ENCODE results near the gene ZNF343. TPM values are rescaled to one million over a fixed set of nuclear protein-coding genes. Genes with fewer than 3 reads are reported as not detected.
"Not testable (repeated sequence)": the region's sequence is repeated elsewhere in the genome, so short reads cannot be mapped to it uniquely, and the experiment has no call there.

Gene ZNF343
- total RNA-seq, 1 experiment from 2014 or later = 6.9 TPM

- Histone ChIP-seq H3K27ac (no peak overlapping the region), H3K9me3 (replicated peaks) (no peaks in the 10 kb centered on the region), H3K36me3 (no peaks in the 10 kb centered on the region; the same call in 1 of the 2 replicates), H3K27me3 (replicated peaks) (no peaks in the 10 kb centered on the region), H3K4me1 (replicated peaks) (peaks cover 9% of the 10 kb centered on the region), H3K4me3 (no peak overlapping the region)
- DNase-seq (ENCODE audit: low read depth in 1 of 2, low spot score in 2 of 2) = no peak
Measured at GRCh38 chr20:2528671-2529271, 20.1 kb upstream of the ZNF343 start.

GRCh38 chr20:2527762-2528161, 19.0 kb upstream of the ZNF343 start:
- Histone ChIP-seq H3K27ac (no peak overlapping the region), H3K9me3 (replicated peaks) (no peaks in the 10 kb centered on the region), H3K36me3 (no peaks in the 10 kb centered on the region; the same call in 1 of the 2 replicates), H3K27me3 (replicated peaks) (no peaks in the 10 kb centered on the region), H3K4me3 (no peak overlapping the region), H3K4me1 (replicated peaks) (peaks cover 9% of the 10 kb centered on the region)
- no peak for DNase-seq (ENCODE audit: low read depth in 1 of 2, low spot score in 2 of 2)

- H3K36me3 ChIP-seq; DNase-seq (ENCODE audit: low read depth in 1 of 2, low spot score in 2 of 2); H3K4me1 ChIP-seq (replicated peaks); H3K4me3 ChIP-seq; H3K27me3 ChIP-seq (replicated peaks); H3K27ac ChIP-seq; H3K9me3 ChIP-seq (replicated peaks): not testable (repeated sequence)
Measured at GRCh38 chr20:2526218-2526583, 17.5 kb upstream of the ZNF343 start.

- Histone ChIP-seq H3K4me1 (replicated peaks) (peaks cover 9% of the 10 kb centered on the region), H3K4me3 (peak overlapping the region; percentile 68), H3K27me3 (replicated peaks) (no peaks in the 10 kb centered on the region), H3K27ac (peak overlapping the region; percentile 82), H3K9me3 (replicated peaks) (no peaks in the 10 kb centered on the region), H3K36me3 (no peaks in the 10 kb centered on the region; the same call in 1 of the 2 replicates)
- peak; percentile 77 to 81 for DNase-seq (ENCODE audit: low read depth in 1 of 2, low spot score in 2 of 2)
Measured at GRCh38 chr20:2524709-2525506, 16.2 kb upstream of the ZNF343 start.

- peaks cover 17% of the 10 kb centered on the region for H3K4me1 ChIP-seq (replicated peaks)
- peak overlapping the region; percentile 68 for H3K4me3 ChIP-seq
- H3K36me3 ChIP-seq = no peaks in the 10 kb centered on the region; the same call in 1 of the 2 replicates
- H3K27ac ChIP-seq = peak overlapping the region; percentile 82
- H3K9me3 ChIP-seq (replicated peaks) = no peaks in the 10 kb centered on the region
- peak; percentile 84 to 86 for DNase-seq (ENCODE audit: low read depth in 1 of 2, low spot score in 2 of 2)
- H3K27me3 ChIP-seq (replicated peaks) = no peaks in the 10 kb centered on the region
Measured at GRCh38 chr20:2523919-2524708, 15.4 kb upstream of the ZNF343 start.

- not testable (repeated sequence) for H3K27ac ChIP-seq; H3K27me3 ChIP-seq (replicated peaks); DNase-seq (ENCODE audit: low read depth in 1 of 2, low spot score in 2 of 2); H3K9me3 ChIP-seq (replicated peaks); H3K36me3 ChIP-seq; H3K4me3 ChIP-seq
- H3K4me1 ChIP-seq (replicated peaks) = peaks cover 18% of the 10 kb centered on the region
Measured at GRCh38 chr20:2522826-2523429, 14.2 kb upstream of the ZNF343 start.

GRCh38 chr20:2521369-2522305, 12.9 kb upstream of the ZNF343 start:
- H3K27me3 ChIP-seq (replicated peaks) = no peaks in the 10 kb centered on the region
- H3K9me3 ChIP-seq (replicated peaks) = no peaks in the 10 kb centered on the region
- DNase-seq (ENCODE audit: low read depth in 1 of 2, low spot score in 2 of 2) = peak in 1 of 2 experiments; percentile 24
- no peak overlapping the region for H3K4me3 ChIP-seq
- H3K36me3 ChIP-seq = no peaks in the 10 kb centered on the region; the same call in 1 of the 2 replicates
- no peak overlapping the region for H3K27ac ChIP-seq
- peaks cover 18% of the 10 kb centered on the region for H3K4me1 ChIP-seq (replicated peaks)

GRCh38 chr20:2520617-2521016, 11.9 kb upstream of the ZNF343 start:
- no peaks in the 10 kb centered on the region; the same call in 1 of the 2 replicates for H3K36me3 ChIP-seq
- H3K27ac ChIP-seq = no peak overlapping the region
- H3K4me3 ChIP-seq = no peak overlapping the region
- H3K4me1 ChIP-seq (replicated peaks) = peaks cover 17% of the 10 kb centered on the region
- no peaks in the 10 kb centered on the region for H3K9me3 ChIP-seq (replicated peaks)
- DNase-seq (ENCODE audit: low read depth in 1 of 2, low spot score in 2 of 2) = no peak
- H3K27me3 ChIP-seq (replicated peaks) = no peaks in the 10 kb centered on the region

- Histone ChIP-seq H3K27me3 (replicated peaks) (no peaks in the 10 kb centered on the region), H3K9me3 (replicated peaks) (no peaks in the 10 kb centered on the region), H3K4me3 (no peak overlapping the region), H3K27ac (no peak overlapping the region), H3K36me3 (no peaks in the 10 kb centered on the region; the same call in 1 of the 2 replicates), H3K4me1 (replicated peaks) (peaks cover 12% of the 10 kb centered on the region)
- DNase-seq (ENCODE audit: low read depth in 1 of 2, low spot score in 2 of 2) = no peak
Measured at GRCh38 chr20:2519115-2519809, 10.5 kb upstream of the ZNF343 start.

GRCh38 chr20:2518558-2518957, 9.8 kb upstream of the ZNF343 start:
- H3K4me3 ChIP-seq = no peak overlapping the region
- no peaks in the 10 kb centered on the region for H3K9me3 ChIP-seq (replicated peaks)
- no peaks in the 10 kb centered on the region for H3K36me3 ChIP-seq
- DNase-seq (ENCODE audit: low read depth in 1 of 2, low spot score in 2 of 2) = no peak
- peaks cover 8% of the 10 kb centered on the region for H3K4me1 ChIP-seq (replicated peaks)
- no peak overlapping the region for H3K27ac ChIP-seq
- no peaks in the 10 kb centered on the region for H3K27me3 ChIP-seq (replicated peaks)

GRCh38 chr20:2518096-2518495, 9.4 kb upstream of the ZNF343 start:
- DNase-seq (ENCODE audit: low read depth in 1 of 2, low spot score in 2 of 2) = no peak
- Histone ChIP-seq H3K4me3 (no peak overlapping the region), H3K36me3 (no peaks in the 10 kb centered on the region)

GRCh38 chr20:2516399-2516798, 7.7 kb upstream of the ZNF343 start:
- Histone ChIP-seq H3K9me3 (replicated peaks) (no peaks in the 10 kb centered on the region), H3K4me1 (replicated peaks) (peaks cover 8% of the 10 kb centered on the region), H3K27ac (no peak overlapping the region), H3K4me3 (no peak overlapping the region), H3K36me3 (no peaks in the 10 kb centered on the region), H3K27me3 (replicated peaks) (no peaks in the 10 kb centered on the region)
- DNase-seq (ENCODE audit: low read depth in 1 of 2, low spot score in 2 of 2) = no peak

More at GRCh38 chr20:2518096-2518495, 9.4 kb upstream of the ZNF343 start:
- Histone ChIP-seq H3K27me3 (replicated peaks) (no peaks in the 10 kb centered on the region), H3K9me3 (replicated peaks) (no peaks in the 10 kb centered on the region), H3K27ac (no peak overlapping the region), H3K4me1 (replicated peaks) (peaks cover 8% of the 10 kb centered on the region)
